G401 (cell line): ENCODE measurements around the gene UBR1. TPM values are rescaled to one million over a fixed set of nuclear protein-coding genes. Genes with fewer than 3 reads are reported as not detected.
"Not testable (repeated sequence)": the region's sequence is repeated elsewhere in the genome, so short reads cannot be mapped to it uniquely, and the experiment has no call there.

Experiments
- DNase-seq: peaks from one replicate; pipeline ENCODE4 v3.0.0-alpha.2; 2015; ENCODE audit warnings: low spot score
- in situ Hi-C: cut with HindIII; loops from 2 replicates; pipeline ENCODE4 v1.10.0; 2016; ENCODE audit warnings: low sequenced_read_pairs, mixed read lengths
- total RNA-seq: library from RNA; depleted of rRNA; stranded (reverse); fragments of >200 nt; shearing (Covaris generic); gene quantifications from 2 replicates; pipeline ENCODE4 v1.2.3, GENCODE V29; 2014

UBR1 gene
- total RNA-seq, 1 experiment from 2014 or later = 18.8 TPM

- in situ Hi-C loops = no loop called here
- DNase-seq = no peak
Observed at GRCh38 chr15:43081283-43081682, 24.6 kb downstream of the UBR1 start.

GRCh38 chr15:43071451-43071850 is 34.4 kb downstream of the UBR1 start:
- no peak for DNase-seq
- in situ Hi-C loops = no loop called here

GRCh38 chr15:43070893-43071292 is 34.9 kb downstream of the UBR1 start:
- in situ Hi-C loops = no loop called here
- no peak for DNase-seq

GRCh38 chr15:43070249-43070648 is 35.6 kb downstream of the UBR1 start:
- in situ Hi-C loops = no loop called here
- DNase-seq = no peak

GRCh38 chr15:43067717-43068461 is 37.9 kb downstream of the UBR1 start:
- DNase-seq = no peak
- in situ Hi-C loops = no loop called here

- DNase-seq = no peak
- in situ Hi-C loops = no loop called here
Observed at GRCh38 chr15:43056696-43057095, 49.1 kb downstream of the UBR1 start.

- in situ Hi-C loops = no loop called here
- no peak for DNase-seq
Observed at GRCh38 chr15:43052860-43053259, 53.0 kb downstream of the UBR1 start.

GRCh38 chr15:43048935-43049334 is 56.9 kb downstream of the UBR1 start:
- in situ Hi-C loops = no loop called here
- DNase-seq = no peak

- no peak for DNase-seq
- in situ Hi-C loops = no loop called here
Observed at GRCh38 chr15:43046484-43046883, 59.4 kb downstream of the UBR1 start.

- no peak for DNase-seq
- in situ Hi-C loops = no loop called here
Observed at GRCh38 chr15:43042885-43043284, 63.0 kb downstream of the UBR1 start.

GRCh38 chr15:43041085-43041484 is 64.8 kb downstream of the UBR1 start:
- in situ Hi-C loops, DNase-seq: not testable (repeated sequence)

GRCh38 chr15:43035240-43035639 is 70.6 kb downstream of the UBR1 start:
- in situ Hi-C loops, DNase-seq: not testable (repeated sequence)

- DNase-seq = no peak
- in situ Hi-C loops = no loop called here
Observed at GRCh38 chr15:43029476-43029875, 76.4 kb downstream of the UBR1 start.

- DNase-seq = no peak
- in situ Hi-C loops = no loop called here
Observed at GRCh38 chr15:43025150-43025549, 80.7 kb downstream of the UBR1 start.

GRCh38 chr15:43014671-43015070 is 91.2 kb downstream of the UBR1 start:
- in situ Hi-C loops, DNase-seq: not testable (repeated sequence)

- in situ Hi-C loops = no loop called here
- no peak for DNase-seq
Observed at GRCh38 chr15:43009206-43009605, 96.6 kb downstream of the UBR1 start.

GRCh38 chr15:43008150-43008549 is 97.7 kb downstream of the UBR1 start:
- in situ Hi-C loops = no loop called here
- DNase-seq = peak; percentile 39

- in situ Hi-C loops = no loop called here
Observed at GRCh38 chr15:43007551-43007950, 98.3 kb downstream of the UBR1 start.

GRCh38 chr15:43006991-43007390 is 98.8 kb downstream of the UBR1 start:
- in situ Hi-C loops = no loop called here
- DNase-seq = peak; percentile 88

More at GRCh38 chr15:43007551-43007950, 98.3 kb downstream of the UBR1 start:
- DNase-seq = no peak

- in situ Hi-C loops, DNase-seq: not testable (repeated sequence)
Observed at GRCh38 chr15:43004886-43005595, 100.8 kb downstream of the UBR1 start.
